PFSK-1 (cell line): ENCODE measurements around the gene ZNF30.

ENCODE experiments used
- FOXP2 ChIP-seq: optimal IDR thresholded peaks from 2 replicates; pipeline ENCODE3; 2011; ENCODE audit warnings: borderline replicate concordance, control low read depth, inconsistent platforms; ENCODE audit not compliant: insufficient read depth; ENCODE audit errors: extremely low read length, extremely low read depth
- POLR2AphosphoS5 ChIP-seq: IDR thresholded peaks from 2 replicates; pipeline ENCODE4 v1.6.1; 2012; ENCODE audit warnings: low read depth, mild to moderate bottlenecking, control low read depth, low read length, moderate library complexity
- REST ChIP-seq, 2 experiments: IDR thresholded peaks; 2 replicates each; pipeline versions ENCODE4 v1.6.1 to v1.8.0; 2011 to 2012; ENCODE audit warnings: low read depth in 2 of 2, low read length in 2 of 2, control low read depth in 1 of 2, inconsistent platforms in 1 of 2, mild to moderate bottlenecking in 1 of 2, moderate library complexity in 1 of 2; ENCODE audit not compliant: insufficient read depth in 1 of 2
- SIN3A ChIP-seq: IDR thresholded peaks from 2 replicates; pipeline ENCODE4 v1.6.1; 2012; ENCODE audit warnings: mild to moderate bottlenecking, low read length, moderate library complexity, borderline replicate concordance; ENCODE audit not compliant: insufficient read depth
- TAF1 ChIP-seq: IDR thresholded peaks from 2 replicates; pipeline ENCODE4 v1.6.1; 2012; ENCODE audit warnings: low read length, control low read depth, borderline replicate concordance; ENCODE audit not compliant: insufficient read depth

- TF ChIP-seq POLR2AphosphoS5 = no peak
- TF ChIP-seq TAF1 = no peak
- no peak for TF ChIP-seq SIN3A
- no peak for TF ChIP-seq REST (IDR thresholded peaks at IDR 0.05; ENCODE audit: insufficient read depth in 1 of 2, low read depth in 2 of 2, low read length in 2 of 2)
- TF ChIP-seq FOXP2 = no peak
Observed at GRCh38 chr19:34879563-34879962, 47.1 kb upstream of the ZNF30 start.
